ENCODE measurements around the gene IL17RC.
"Not testable (repeated sequence)": the region's sequence is repeated elsewhere in the genome, so short reads cannot be mapped to it uniquely, and the experiment has no call there.

The IL17RC gene

GRCh38 chr3:9893739-9894138, 23.2 kb upstream of the IL17RC start:
- Histone ChIP-seq H3K9ac (ENCODE audit: low read depth in 1 of 2, low read length in 2 of 2) (no peak overlapping the region), H3K4me1 (ENCODE audit: control insufficient read depth in 1 of 2, insufficient read depth in 2 of 2, low read length in 2 of 2) (peaks cover 32 to 38% of the 10 kb centered on the region in 2 donors), H3K36me3 (ENCODE audit: control insufficient read depth in 1 of 2, insufficient read depth in 2 of 2, low read length in 2 of 2) (peaks cover 10 to 17% of the 10 kb centered on the region in 2 donors), H3K4me3 (ENCODE audit: low read depth in 1 of 2, low read length in 2 of 2) (no peak overlapping the region), H3K27me3 (ENCODE audit: control insufficient read depth in 1 of 2, insufficient read depth in 2 of 2, low read length in 2 of 2) (no peaks in the 10 kb centered on the region), H3K9me3 (ENCODE audit: control insufficient read depth in 1 of 2, low read length in 2 of 2) (no peaks in the 10 kb centered on the region), H3K27ac (ENCODE audit: low read depth, low read length) (no peak overlapping the region)

- H3K27ac ChIP-seq (ENCODE audit: low read depth, low read length); H3K4me3 ChIP-seq (ENCODE audit: low read depth in 1 of 2, low read length in 2 of 2); H3K9ac ChIP-seq (ENCODE audit: low read depth in 1 of 2, low read length in 2 of 2); H3K9me3 ChIP-seq (ENCODE audit: control insufficient read depth in 1 of 2, low read length in 2 of 2); H3K27me3 ChIP-seq (ENCODE audit: control insufficient read depth in 1 of 2, insufficient read depth in 2 of 2, low read length in 2 of 2): not testable (repeated sequence)
- Histone ChIP-seq H3K4me1 (ENCODE audit: control insufficient read depth in 1 of 2, insufficient read depth in 2 of 2, low read length in 2 of 2) (peaks cover 36 to 40% of the 10 kb centered on the region in 2 donors), H3K36me3 (ENCODE audit: control insufficient read depth in 1 of 2, insufficient read depth in 2 of 2, low read length in 2 of 2) (peaks cover 10 to 17% of the 10 kb centered on the region in 2 donors)
These were observed 21.2 kb upstream of the IL17RC start for GRCh38 chr3:9895715-9896114.

- H3K9me3 ChIP-seq (ENCODE audit: control insufficient read depth in 1 of 2, low read length in 2 of 2); H3K27me3 ChIP-seq (ENCODE audit: control insufficient read depth in 1 of 2, insufficient read depth in 2 of 2, low read length in 2 of 2); H3K9ac ChIP-seq (ENCODE audit: low read depth in 1 of 2, low read length in 2 of 2); H3K4me3 ChIP-seq (ENCODE audit: low read depth in 1 of 2, low read length in 2 of 2): not testable (repeated sequence)
- H3K27ac ChIP-seq (ENCODE audit: low read depth, low read length): peak overlapping the region; percentile 74
- H3K36me3 ChIP-seq (ENCODE audit: control insufficient read depth in 1 of 2, insufficient read depth in 2 of 2, low read length in 2 of 2): peaks cover 10 to 17% of the 10 kb centered on the region in 2 donors
- H3K4me1 ChIP-seq (ENCODE audit: control insufficient read depth in 1 of 2, insufficient read depth in 2 of 2, low read length in 2 of 2): peaks cover 42 to 44% of the 10 kb centered on the region in 2 donors
These were observed 20.0 kb upstream of the IL17RC start for GRCh38 chr3:9896755-9897407.

GRCh38 chr3:9897408-9898372, 19.2 kb upstream of the IL17RC start:
- peak overlapping the region in 1 of 2 donors; percentile 19 for H3K4me3 ChIP-seq (ENCODE audit: low read depth in 1 of 2, low read length in 2 of 2)
- H3K27ac ChIP-seq (ENCODE audit: low read depth, low read length): peak overlapping the region; percentile 76
- H3K9me3 ChIP-seq (ENCODE audit: control insufficient read depth in 1 of 2, low read length in 2 of 2): no peaks in the 10 kb centered on the region
- H3K27me3 ChIP-seq (ENCODE audit: control insufficient read depth in 1 of 2, insufficient read depth in 2 of 2, low read length in 2 of 2): no peaks in the 10 kb centered on the region
- peak overlapping the region; percentile 36 to 40 for H3K9ac ChIP-seq (ENCODE audit: low read depth in 1 of 2, low read length in 2 of 2)
- H3K4me1 ChIP-seq (ENCODE audit: control insufficient read depth in 1 of 2, insufficient read depth in 2 of 2, low read length in 2 of 2): peaks cover 50 to 51% of the 10 kb centered on the region in 2 donors
- peaks cover 9 to 15% of the 10 kb centered on the region in 2 donors for H3K36me3 ChIP-seq (ENCODE audit: control insufficient read depth in 1 of 2, insufficient read depth in 2 of 2, low read length in 2 of 2)

GRCh38 chr3:9898467-9899241, 18.2 kb upstream of the IL17RC start:
- H3K36me3 ChIP-seq (ENCODE audit: control insufficient read depth in 1 of 2, insufficient read depth in 2 of 2, low read length in 2 of 2): peaks cover 0 to 5% of the 10 kb centered on the region in 2 donors
- no peaks in the 10 kb centered on the region for H3K27me3 ChIP-seq (ENCODE audit: control insufficient read depth in 1 of 2, insufficient read depth in 2 of 2, low read length in 2 of 2)
- no peaks in the 10 kb centered on the region for H3K9me3 ChIP-seq (ENCODE audit: control insufficient read depth in 1 of 2, low read length in 2 of 2)
- H3K27ac ChIP-seq (ENCODE audit: low read depth, low read length): peak overlapping the region; percentile 76
- H3K4me1 ChIP-seq (ENCODE audit: control insufficient read depth in 1 of 2, insufficient read depth in 2 of 2, low read length in 2 of 2): peaks cover 43 to 52% of the 10 kb centered on the region in 2 donors
- peak overlapping the region in 1 of 2 donors; percentile 4 for H3K4me3 ChIP-seq (ENCODE audit: low read depth in 1 of 2, low read length in 2 of 2)
- peak overlapping the region; percentile 36 to 40 for H3K9ac ChIP-seq (ENCODE audit: low read depth in 1 of 2, low read length in 2 of 2)

GRCh38 chr3:9899289-9899791, 17.6 kb upstream of the IL17RC start:
- Histone ChIP-seq H3K4me3 (ENCODE audit: low read depth in 1 of 2, low read length in 2 of 2) (no peak overlapping the region), H3K4me1 (ENCODE audit: control insufficient read depth in 1 of 2, insufficient read depth in 2 of 2, low read length in 2 of 2) (peaks cover 37 to 52% of the 10 kb centered on the region in 2 donors), H3K36me3 (ENCODE audit: control insufficient read depth in 1 of 2, insufficient read depth in 2 of 2, low read length in 2 of 2) (peaks cover 0 to 4% of the 10 kb centered on the region in 2 donors), H3K9ac (ENCODE audit: low read depth in 1 of 2, low read length in 2 of 2) (no peak overlapping the region), H3K9me3 (ENCODE audit: control insufficient read depth in 1 of 2, low read length in 2 of 2) (no peaks in the 10 kb centered on the region), H3K27me3 (ENCODE audit: control insufficient read depth in 1 of 2, insufficient read depth in 2 of 2, low read length in 2 of 2) (no peaks in the 10 kb centered on the region), H3K27ac (ENCODE audit: low read depth, low read length) (peak overlapping the region; percentile 76)

GRCh38 chr3:9900965-9901415, 15.9 kb upstream of the IL17RC start:
- peaks cover 35 to 46% of the 10 kb centered on the region in 2 donors for H3K4me1 ChIP-seq (ENCODE audit: control insufficient read depth in 1 of 2, insufficient read depth in 2 of 2, low read length in 2 of 2)
- not testable (repeated sequence) for H3K9ac ChIP-seq (ENCODE audit: low read depth in 1 of 2, low read length in 2 of 2); H3K27me3 ChIP-seq (ENCODE audit: control insufficient read depth in 1 of 2, insufficient read depth in 2 of 2, low read length in 2 of 2); H3K36me3 ChIP-seq (ENCODE audit: control insufficient read depth in 1 of 2, insufficient read depth in 2 of 2, low read length in 2 of 2); H3K27ac ChIP-seq (ENCODE audit: low read depth, low read length); H3K9me3 ChIP-seq (ENCODE audit: control insufficient read depth in 1 of 2, low read length in 2 of 2)
- peak overlapping the region in 1 of 2 donors; percentile 25 for H3K4me3 ChIP-seq (ENCODE audit: low read depth in 1 of 2, low read length in 2 of 2)

GRCh38 chr3:9901967-9902366, 14.9 kb upstream of the IL17RC start:
- peak overlapping the region; percentile 78 to 87 for H3K4me3 ChIP-seq (ENCODE audit: low read depth in 1 of 2, low read length in 2 of 2)
- H3K27me3 ChIP-seq (ENCODE audit: control insufficient read depth in 1 of 2, insufficient read depth in 2 of 2, low read length in 2 of 2): no peaks in the 10 kb centered on the region
- H3K9ac ChIP-seq (ENCODE audit: low read depth in 1 of 2, low read length in 2 of 2): peak overlapping the region; percentile 86 to 96
- peaks cover 35 to 42% of the 10 kb centered on the region in 2 donors for H3K4me1 ChIP-seq (ENCODE audit: control insufficient read depth in 1 of 2, insufficient read depth in 2 of 2, low read length in 2 of 2)
- peaks cover 3 to 7% of the 10 kb centered on the region in 2 donors for H3K36me3 ChIP-seq (ENCODE audit: control insufficient read depth in 1 of 2, insufficient read depth in 2 of 2, low read length in 2 of 2)
- no peak overlapping the region for H3K27ac ChIP-seq (ENCODE audit: low read depth, low read length)
- H3K9me3 ChIP-seq (ENCODE audit: control insufficient read depth in 1 of 2, low read length in 2 of 2): no peaks in the 10 kb centered on the region

GRCh38 chr3:9902372-9903237, 14.3 kb upstream of the IL17RC start, which contains the start of gene IL17RE:
Gene IL17RE (plus strand): TSS chr3:9902848. CDS start chr3:9902933, 85 bp downstream.
- Histone ChIP-seq H3K27ac (ENCODE audit: low read depth, low read length) (peak within 1 kb of the TSS; percentile 11), H3K9me3 (ENCODE audit: control insufficient read depth in 1 of 2, low read length in 2 of 2) (no peaks in the 10 kb centered on the region), H3K4me3 (ENCODE audit: low read depth in 1 of 2, low read length in 2 of 2) (peak within 1 kb of the TSS; percentile 78 to 87), H3K9ac (ENCODE audit: low read depth in 1 of 2, low read length in 2 of 2) (peak within 1 kb of the TSS; percentile 86 to 96), H3K4me1 (ENCODE audit: control insufficient read depth in 1 of 2, insufficient read depth in 2 of 2, low read length in 2 of 2) (peaks cover 31 to 37% of the 10 kb centered on the region in 2 donors), H3K27me3 (ENCODE audit: control insufficient read depth in 1 of 2, insufficient read depth in 2 of 2, low read length in 2 of 2) (no peaks in the 10 kb centered on the region), H3K36me3 (ENCODE audit: control insufficient read depth in 1 of 2, insufficient read depth in 2 of 2, low read length in 2 of 2) (peaks cover 4 to 9% of the 10 kb centered on the region in 2 donors)
